GM18505 (cell line): Measurements from ENCODE around the gene BIRC5.

ENCODE experiments used
- ATAC-seq: cut with Tn5 transposase; IDR thresholded peaks from one replicate; pipeline ENCODE4 v1.9.1; 2021; ENCODE audit not compliant: unreplicated experiment
- POLR2A ChIP-seq: IDR thresholded peaks from 4 replicates; pipeline ENCODE4 v1.6.1; 2011; ENCODE audit warnings: borderline replicate concordance; ENCODE audit not compliant: insufficient read depth, insufficient read length; ENCODE audit errors: extremely low read depth

Gene BIRC5

GRCh38 chr17:78271419-78272170 is 57.5 kb downstream of the BIRC5 start:
- no peak for ATAC-seq
- no peak for TF ChIP-seq POLR2A

- no peak for ATAC-seq
- no peak for TF ChIP-seq POLR2A
Measured at GRCh38 chr17:78272181-78272913, 58.3 kb downstream of the BIRC5 start.

- ATAC-seq, result no peak
- no peak for TF ChIP-seq POLR2A
Measured at GRCh38 chr17:78272914-78273258, 58.8 kb downstream of the BIRC5 start.

- no peak for TF ChIP-seq POLR2A
- ATAC-seq, result no peak
Measured at GRCh38 chr17:78273813-78274212, 59.8 kb downstream of the BIRC5 start.
